Activated CD4-positive, alpha-beta T cell treated with anti-CD3 and anti-CD28 coated beads, Interleukin-2, amount 50 U/mL, for 16 hours (primary cell): ENCODE data around the gene HOXD13.
A peak's percentile ranks its signal among the peaks of the same experiment; 100 is the strongest.

Source experiments
- DNase-seq: peaks from one replicate; pipeline ENCODE4 v3.0.0-alpha.2; 2020

HOXD13 gene

DNA sequence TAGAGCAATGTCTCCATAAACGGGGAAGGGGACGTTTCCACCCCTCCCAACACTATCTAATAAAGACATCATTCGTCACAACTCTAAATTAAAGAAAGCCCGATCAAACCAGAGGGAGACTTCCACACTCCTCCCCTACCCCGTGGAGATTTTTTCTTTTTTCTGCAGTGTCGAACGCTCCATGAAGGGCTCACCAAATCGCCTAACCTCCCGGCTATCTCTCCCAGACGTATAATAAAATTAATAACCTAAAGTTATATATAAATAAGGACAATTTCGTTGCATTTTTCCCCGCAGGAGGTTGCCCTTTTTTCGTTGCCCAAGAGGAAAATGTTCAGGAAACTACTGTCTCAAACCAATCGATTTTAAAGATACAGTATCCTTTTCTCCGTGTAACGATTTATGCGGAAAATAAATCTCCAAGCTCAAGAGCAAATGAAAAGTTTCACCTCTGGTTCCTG is 11.1 kb upstream of the HOXD13 start:
- DNase-seq: no peak

DNA sequence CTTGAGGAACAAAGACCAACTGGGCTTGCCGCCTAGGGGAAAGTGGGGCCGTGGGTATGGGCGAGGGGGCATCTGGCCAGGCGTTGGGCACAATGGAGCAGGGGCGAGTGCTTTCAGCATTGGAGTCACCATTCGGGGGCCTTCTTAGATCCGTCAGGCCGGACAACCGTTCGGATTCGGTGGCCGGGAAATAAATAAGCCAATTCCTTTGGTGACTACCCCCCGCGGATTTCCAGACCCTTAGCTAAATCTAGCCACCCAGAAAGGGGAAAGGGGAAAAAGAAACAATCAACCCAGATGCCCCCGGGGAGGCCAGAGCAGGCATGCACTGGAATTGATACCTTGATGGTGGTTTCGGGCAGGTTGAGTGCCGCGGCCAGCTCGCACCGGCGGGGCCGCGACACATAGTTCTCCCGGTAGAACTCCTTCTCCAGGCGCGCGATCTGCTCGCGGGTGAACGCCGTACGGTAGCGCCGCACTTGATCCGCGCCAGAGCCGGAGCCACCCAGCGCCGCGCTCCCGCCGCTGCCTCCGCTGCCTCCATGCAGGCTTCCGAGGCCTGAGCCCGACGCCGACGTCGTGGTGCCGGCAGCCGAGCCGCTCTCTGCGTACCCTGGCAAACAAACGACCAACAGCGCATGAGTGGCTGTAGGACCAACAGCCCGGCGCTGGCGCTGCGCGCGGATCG is 10.5 kb upstream of the HOXD13 start:
- DNase-seq: no peak

DNA sequence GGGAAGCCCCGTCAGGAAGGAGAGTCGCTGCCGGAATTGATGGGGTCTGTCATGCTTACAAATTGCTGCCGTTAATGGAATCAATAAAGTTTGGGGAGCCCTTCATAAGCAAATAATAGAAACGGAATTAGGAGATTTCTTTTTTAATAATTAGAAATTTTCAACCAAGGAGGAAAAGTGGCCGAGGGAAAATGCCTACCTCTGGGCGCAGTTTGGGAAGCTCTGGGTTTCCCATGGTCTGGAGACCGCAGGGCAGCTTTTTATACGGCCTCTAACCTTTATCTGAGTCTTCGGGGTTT is 10.0 kb upstream of the HOXD13 start:
- DNase-seq: no peak

DNA sequence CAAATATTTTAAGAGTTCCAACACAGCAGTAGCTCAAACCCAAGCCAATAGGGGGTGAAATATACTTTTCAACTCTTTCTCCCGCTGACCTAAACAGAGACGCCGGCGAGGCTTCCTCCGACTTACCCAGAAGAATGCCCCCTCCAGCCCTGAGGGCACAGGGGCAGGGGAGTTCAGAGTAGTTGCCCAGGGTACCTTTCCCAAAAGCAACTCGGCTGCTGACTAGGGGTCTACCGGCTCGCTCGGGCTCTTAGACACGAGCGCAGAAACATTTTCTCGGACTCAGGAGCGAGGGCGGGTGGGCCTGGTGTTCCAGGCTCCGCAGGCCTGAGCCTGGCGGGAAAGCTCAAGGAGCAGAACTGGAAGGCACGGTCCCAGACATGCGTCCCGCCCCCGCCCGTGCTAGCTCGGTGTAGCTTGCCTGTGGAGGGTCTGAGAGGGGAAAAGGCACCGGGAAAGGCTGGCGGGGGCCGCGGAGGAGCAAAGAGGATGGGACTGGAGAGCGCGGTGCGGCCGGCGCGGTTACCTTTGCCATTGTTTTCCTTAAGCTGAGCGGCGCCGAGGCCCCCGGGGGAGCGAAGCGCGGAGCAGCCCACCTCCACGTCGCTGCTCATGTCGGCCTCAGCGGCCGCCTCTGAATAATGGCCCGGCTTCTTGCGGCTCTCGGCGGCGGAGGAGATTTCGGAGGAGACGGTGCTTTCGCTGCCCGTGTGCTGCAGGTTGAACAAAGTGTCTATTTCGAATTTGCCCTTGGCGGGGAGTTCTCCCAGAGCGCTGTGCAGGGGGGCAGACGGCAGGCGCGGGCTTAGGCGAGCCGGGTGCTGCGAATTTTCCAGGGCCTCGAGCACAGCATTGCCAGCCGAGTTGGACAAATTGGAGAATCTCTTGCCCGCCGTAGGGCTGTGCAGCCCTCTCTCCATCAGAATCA is 9.4 kb upstream of the HOXD13 start:
- DNase-seq: no peak

DNA sequence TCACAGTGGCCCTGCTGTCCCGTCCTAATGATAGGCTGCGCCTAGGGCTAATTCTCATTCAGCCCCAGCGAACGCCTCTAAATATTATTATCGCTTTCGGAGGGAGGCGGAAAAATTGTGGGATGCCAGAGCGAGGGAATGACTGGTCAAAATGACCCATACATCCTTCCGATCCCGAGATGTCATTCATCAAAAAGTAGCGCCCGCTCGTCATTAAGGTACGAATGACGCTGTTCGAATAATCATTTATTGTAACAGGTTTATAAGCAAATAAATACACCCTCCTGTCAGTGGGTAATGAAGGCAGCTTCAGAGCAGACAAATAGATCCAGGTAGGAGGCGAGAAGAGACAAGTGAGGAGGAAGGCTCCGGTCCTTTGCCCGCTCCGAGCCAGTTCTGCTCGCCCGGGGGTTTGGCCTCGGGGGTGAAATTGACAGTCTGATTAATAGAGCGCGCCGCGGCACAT is 8.7 kb upstream of the HOXD13 start, which contains the start of gene EVX2:
TSS of gene EVX2 (minus strand) at position 167 of the 466 bp plus-strand sequence. CDS start 186 bp downstream, outside the sequence.
- no peak for DNase-seq

DNA sequence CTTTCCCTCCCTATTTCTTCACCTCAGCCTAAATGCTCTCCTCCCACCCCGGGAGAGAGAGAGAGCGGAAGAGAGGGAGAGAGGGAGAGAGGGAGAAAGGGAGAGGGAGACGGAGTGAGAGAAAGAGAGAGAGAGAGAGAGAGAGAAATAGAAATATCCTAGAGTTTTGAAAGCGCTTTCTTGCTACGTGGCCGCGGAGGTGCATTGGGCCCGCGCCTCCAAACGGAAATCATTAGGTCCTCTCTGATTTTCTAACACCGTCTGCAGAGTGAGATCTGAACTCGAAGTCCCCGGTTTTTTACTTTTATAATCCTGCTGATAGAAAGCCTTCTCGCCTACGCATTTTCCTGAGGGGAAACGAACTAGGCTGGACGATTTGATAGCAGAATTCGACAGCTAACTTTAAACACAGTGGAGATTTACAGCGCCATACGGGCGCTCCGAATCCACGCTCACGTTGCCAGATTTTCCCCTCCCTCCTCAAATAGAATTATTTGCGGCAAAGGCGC is 7.9 kb upstream of the HOXD13 start:
- DNase-seq: no peak

DNA sequence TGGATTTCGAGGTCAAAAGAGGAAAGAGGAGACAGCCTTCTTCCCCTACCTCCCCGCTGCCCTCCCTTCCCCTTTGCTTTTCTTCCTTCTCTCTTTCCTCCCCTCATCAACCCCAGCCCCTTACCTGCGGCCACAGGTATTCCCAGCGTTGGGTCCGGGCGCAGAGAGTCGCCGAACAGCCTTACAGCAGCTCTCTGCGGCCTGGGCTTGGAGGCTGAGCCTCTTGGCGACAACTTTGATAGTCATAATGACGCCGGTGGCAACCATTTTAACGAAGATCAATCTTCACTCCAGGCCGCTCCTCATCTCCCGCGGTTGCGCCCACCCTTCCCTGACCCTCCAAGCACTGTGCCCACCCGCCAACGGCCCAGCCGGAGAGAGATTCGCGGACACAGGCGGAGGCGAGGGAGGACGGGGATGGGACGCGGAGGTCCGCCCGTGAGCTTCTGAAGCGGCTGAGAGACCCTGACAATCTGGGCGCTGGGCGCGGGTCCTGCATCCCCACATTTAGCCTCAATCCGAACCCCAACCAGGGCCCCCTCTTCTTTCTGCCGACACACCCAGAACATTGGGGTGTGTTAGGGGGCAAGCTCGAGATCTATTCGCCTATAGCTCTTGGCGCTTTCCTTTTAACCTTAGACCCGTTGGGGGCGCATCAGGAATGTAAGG is 7.3 kb upstream of the HOXD13 start:
- no peak for DNase-seq

DNA sequence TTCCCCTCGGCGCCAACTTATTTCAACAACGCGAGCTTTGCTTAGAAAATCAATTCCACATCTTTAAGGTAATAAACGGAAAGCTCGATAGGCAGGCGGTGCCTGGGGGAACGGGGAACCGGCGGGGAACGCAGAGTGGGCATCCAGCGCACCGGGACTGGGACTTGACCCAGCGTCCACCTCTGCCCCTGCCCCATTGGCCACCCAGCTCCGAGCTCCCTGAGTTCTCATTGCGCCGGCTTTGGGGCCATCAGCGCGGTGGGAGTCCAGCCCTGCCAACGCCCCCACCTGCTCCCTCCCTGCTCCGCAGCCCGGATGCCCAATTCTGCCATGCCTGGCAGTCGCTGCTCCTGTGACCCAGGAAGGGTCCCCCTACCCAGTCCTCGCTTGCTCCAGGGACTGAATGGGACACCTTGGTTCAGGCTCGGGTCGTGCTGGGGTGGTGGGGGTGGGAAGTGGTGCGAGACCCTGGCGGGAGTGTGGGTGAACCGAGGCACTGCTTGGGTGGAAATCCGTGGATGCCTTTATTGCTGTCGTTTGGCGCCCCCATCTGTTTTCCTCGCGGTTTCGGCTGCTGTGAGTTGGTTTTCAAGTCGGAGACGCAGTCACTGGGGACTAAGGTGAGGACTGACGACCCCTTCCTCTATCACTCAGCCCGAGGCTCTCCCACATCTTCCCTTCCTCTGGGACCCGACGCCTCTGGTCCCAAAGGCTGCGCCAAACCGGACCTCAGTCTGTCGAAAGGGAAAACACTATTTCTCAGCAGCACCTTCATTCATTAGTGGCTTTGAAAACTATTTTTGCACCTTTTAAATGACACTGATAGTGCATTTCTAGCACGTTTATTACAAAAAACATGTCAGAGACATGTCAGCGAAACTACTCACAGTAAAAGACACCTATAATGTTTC is 6.4 kb upstream of the HOXD13 start:
- DNase-seq: no peak

DNA sequence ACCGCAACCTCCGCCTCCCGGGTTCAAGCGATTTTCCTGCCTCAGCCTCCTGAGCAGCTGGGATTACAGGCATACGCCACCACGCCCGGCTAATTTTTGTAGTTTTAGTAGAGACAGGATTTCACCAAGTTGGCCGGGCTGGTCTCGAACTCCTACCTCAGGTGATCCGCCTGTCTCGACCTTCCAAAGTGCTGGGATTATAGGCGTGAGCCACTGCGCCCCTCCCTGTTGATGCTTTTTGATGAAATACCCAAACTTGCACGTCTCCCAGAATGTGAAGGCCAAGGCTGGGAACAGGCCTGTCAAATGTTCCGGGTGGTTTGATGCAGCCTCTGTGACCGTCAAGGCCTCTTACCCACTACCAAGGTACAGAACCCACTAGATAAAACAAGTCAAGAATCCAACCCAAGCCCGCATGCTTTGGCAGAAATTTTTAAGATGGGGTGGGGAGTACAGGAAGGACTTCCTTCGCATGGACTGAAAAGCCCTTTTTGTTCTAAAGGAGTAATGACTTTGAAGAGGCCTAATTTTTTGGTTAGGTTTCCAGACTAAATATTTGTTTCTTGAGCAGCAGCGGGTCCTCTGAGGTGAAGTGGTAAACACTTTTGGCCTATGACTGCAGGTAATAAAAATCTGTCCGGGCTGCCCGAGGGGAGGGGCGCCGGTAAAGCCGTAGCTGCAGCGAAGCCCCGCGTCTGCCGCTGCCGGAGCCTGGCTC is 5.0 kb upstream of the HOXD13 start:
- no peak for DNase-seq

DNA sequence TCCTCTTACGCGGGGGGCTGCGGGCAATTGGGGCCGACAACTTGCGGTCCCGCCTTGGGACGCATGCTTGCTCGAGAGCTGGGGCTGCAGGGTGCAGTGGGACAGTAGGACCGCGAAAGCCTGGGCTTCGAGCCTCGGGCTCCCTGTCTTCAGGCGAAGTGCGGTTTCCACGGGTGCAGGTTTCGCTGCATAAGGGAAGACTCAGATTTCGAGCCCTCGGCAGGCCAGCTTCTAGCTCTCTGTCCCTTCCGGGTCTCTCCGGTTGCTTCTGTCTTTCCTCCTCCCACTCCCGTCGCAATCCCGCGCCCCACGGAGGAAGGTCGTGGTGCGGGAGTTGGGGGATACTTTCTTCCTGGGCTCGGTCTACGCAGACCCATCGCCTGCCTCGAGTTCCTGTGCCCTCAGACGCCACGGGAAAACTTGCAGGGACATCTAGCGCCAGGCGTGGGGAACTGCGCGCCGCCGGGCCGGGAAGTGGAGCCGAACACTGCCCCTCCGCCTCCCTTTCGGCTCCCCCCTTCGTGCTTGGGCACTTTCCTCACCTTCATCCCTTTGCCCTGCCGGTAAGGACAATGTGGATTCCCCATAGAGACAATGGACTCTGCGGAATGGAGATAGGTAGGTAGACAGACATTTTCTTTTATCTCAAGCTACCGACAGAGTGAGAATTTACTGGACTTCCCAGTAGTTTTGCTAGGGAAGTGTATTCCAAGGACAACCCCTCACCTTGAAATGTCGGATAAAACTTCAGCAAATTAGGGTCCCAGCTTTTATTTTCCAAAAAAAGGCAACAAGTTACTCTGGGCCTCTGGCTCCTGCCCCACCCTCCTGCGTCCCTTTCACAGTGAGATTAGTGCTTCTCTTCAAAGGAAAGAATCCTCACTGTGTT is 4.2 kb upstream of the HOXD13 start:
- peak; percentile 27 for DNase-seq

DNA sequence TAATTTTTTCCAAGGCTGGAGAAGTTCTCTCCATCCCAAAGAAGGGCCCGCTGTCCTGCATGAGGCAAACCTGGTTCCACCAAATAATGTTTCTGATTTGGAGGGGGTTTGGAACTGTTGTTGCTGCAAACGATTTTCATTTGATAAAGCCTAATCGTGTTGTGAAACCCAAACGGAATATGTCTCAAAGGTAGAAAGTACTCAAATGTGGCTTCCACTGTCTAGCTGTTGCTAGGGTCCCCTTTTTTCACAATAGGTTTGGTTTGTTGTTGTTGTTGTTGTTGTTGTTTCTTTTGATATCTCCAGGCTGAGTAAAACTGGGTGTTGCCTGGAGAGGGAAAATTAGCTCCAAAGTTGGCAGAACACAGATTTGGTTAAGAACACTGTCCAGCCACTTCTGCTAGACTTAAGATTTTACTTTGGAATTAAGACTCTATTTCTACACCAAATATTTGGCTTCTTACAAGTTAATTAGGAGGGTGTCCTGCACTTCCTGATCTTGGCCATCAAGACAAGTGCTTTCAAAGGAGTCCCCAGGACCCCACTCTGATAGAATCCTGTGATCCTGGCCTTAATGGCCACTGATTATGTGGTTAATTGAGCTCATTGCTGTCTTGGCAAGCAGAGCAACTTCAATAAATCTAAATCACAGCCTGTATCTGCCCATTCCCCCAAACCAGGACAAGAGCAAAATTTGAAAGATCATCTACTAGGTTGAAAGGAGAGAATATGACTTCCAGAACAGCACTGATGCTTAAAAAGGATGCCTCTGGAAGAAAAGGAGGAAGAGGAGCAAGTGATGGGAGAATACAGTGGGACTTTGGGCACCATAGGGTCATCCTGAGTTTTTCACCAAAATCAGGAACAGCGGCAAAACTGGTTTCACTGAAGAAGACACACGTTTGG is 3.3 kb upstream of the HOXD13 start:
- DNase-seq: no peak

DNA sequence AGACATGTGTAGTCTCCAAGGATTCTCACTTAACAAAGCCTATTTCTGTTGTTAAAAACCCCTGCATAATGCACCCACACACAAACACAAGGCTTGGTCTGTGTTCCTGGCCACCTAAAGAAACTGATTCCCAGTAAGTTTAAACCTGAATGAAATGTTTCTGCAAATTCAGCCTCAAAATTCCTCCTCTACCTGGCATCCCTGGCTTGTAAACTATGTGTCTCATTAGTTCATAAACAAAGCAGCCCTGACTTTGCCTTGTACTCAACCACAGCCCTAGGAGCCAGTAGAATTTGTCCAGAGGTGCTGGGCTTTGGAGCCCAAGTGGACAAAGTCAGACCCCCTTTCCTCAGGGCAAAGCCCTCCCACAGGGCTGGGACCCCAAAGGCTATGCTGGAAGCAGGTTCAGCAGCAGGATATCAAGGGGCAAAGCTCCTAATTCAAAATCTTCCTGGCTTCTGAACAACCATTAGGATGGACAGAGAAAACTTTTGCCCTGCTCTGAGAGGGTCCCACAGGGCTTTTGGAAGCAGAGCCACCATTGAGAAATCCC is 2.6 kb upstream of the HOXD13 start:
- no peak for DNase-seq

DNA sequence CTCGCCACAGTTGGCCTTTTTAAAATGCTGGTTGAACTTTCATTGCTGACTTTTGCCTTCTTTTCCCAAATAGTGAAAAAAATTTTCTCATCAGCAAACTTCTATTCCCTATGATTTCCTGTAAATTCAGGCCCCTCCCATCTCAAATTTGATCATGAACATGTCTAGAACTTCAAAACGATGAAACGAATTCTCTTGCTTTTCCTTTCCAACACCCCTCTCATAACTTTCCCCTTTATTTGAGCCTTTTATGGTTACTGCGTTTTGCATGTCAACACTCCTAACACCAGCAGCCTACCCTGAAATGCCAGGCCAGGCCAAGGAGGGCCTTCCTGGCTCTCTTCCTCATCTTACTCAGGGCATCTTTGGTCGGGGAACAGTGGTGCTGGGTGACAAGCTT is 1.7 kb upstream of the HOXD13 start:
- no peak for DNase-seq

DNA sequence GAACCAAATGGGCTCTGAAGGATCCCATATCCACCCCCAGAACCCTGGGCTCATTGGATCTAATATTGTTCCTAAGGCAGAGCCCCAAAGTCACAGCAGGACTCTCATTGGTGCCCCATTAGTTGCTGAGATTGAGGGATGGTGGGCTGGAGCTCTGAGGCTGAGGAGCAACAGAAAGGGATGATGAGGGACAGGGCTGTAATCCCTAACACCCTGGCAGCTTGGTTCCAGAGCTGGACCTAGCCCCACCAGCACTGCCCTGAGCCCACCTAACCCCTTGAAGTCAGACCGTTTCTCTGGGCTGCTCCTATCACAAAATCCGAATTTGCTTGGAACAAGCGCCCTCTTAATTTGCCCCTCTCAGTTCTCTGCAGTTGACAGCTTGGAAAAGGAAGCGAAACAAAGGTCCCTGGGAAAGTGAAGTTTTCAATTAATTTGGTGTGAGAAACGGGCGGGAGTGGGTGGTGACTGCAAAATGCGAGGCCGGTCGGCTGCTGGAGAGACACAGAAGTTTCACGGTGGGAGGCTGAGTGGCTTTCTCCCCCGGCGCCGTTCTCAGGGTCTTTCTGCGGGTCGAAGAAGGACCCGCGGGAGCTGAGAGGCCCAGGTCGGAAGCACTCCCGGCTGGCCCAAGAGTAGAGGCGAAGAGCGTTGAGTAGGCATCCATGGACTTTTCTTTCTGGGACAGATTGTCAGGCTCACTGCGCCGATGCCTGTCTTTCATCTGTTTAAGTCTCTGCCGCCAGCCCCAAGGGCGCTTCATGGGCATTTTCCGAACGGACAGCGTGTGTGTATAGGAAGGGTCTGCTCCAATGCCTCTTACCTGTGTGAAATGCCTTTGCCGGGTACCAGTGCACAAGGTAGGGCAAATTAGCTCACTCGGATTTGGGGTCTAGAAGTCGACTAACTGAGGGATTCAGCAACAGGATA is 927 bp upstream of the HOXD13 start:
- no peak for DNase-seq

DNA sequence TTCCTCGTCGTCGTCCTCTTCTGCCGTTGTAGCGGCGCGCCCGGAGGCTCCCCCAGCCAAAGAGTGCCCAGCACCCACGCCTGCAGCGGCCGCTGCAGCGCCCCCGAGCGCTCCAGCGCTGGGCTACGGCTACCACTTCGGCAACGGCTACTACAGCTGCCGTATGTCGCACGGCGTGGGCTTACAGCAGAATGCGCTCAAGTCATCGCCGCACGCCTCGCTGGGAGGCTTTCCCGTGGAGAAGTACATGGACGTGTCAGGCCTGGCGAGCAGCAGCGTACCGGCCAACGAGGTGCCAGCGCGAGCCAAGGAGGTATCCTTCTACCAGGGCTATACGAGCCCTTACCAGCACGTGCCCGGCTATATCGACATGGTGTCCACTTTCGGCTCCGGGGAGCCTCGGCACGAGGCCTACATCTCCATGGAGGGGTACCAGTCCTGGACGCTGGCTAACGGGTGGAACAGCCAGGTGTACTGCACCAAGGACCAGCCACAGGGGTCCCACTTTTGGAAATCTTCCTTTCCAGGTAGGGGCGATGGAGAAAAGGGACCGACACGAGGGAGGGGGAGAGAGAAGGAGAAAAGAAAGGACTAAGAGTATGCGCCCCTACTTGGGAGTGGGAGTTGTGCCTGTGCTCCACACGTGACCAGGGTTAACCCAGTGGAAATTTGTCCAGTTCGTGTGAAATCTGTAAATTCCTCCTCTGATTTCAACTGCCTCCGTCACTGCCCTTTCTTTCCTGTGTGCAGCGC is 800 bp downstream of the HOXD13 start:
- DNase-seq: no peak

DNA sequence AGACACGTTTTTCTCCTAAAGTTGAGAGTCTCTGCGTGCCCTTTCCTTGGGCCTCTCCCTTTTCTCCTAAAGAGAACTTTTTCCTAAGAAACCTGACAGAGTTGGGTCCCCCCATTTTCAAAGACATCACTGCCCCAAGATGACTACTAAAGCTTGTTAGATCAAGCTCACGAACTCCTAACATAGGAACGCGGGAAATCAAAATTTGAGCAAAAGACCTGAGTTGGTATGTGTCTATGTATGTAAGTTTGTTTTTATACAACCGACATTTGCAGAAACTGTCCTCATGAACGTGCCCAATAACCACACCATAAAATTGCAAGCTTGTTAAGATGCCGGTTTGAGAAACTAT is 1.4 kb downstream of the HOXD13 start:
- DNase-seq: no peak

DNA sequence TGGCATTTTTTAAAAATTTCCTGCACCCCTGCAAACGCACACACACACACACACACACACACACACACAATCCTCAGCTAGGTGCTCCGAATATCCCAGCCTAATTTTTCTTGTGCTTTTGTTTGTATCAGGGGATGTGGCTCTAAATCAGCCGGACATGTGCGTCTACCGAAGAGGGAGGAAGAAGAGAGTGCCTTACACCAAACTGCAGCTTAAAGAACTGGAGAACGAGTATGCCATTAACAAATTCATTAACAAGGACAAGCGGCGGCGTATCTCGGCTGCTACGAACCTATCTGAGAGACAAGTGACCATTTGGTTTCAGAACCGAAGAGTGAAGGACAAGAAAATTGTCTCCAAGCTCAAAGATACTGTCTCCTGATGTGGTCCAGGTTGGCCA is 1.8 kb downstream of the HOXD13 start:
- DNase-seq: no peak
